GM19438 (cell line): ENCODE data around the gene MRTFA.
A peak's percentile ranks its signal among the peaks of the same experiment; 100 is the strongest.
"Not testable (repeated sequence)": the region's sequence is repeated elsewhere in the genome, so short reads cannot be mapped to it uniquely, and the experiment has no call there.

ENCODE experiments used
- ATAC-seq: cut with Tn5 transposase; IDR thresholded peaks from one replicate; pipeline ENCODE4 v1.9.1; 2021; ENCODE audit warnings: low read depth; ENCODE audit not compliant: unreplicated experiment

Gene MRTFA

DNA sequence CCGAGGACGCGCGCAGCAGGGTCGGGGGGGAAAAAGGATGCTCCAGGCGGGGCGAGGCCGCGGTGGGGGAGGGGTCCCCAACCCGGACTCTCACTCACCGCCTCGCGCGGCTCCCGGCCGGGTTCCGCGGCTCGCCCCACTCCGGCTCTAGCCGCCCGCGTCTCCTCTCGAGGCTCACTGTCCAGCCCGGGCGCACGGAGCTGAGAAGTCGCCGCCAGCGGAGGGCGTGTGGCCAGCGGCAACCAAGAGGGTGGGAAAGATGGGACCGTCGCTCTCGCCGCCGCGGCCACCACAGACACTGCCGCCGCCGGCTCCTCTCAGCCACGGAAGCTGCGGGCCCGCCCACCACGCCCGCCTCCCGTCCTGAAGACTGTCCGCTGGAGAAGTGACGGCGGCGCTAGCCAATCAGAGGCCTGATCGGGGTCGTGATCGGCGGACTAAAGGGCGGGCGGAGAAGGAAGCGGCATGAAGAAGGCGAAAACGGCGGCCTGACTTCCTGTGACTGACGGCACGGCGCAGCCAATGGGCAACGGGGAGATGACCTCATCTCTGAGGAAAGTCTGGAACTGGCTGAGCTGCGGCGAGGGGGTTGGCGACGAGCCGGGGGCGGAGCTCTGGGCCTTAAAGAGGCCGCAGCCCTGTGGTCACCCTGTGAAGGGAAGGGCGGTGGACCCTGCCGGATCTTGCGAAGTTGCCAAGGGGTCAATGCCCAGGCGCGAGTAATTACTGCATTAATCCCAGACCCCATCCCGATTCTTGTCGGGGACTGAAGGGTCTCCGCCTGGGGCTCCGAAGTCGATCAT is at the start of gene MRTFA:
Gene MRTFA, minus strand, starts transcription at position 340 of the 803 bp plus-strand sequence.
- peak; percentile 96 for ATAC-seq

DNA sequence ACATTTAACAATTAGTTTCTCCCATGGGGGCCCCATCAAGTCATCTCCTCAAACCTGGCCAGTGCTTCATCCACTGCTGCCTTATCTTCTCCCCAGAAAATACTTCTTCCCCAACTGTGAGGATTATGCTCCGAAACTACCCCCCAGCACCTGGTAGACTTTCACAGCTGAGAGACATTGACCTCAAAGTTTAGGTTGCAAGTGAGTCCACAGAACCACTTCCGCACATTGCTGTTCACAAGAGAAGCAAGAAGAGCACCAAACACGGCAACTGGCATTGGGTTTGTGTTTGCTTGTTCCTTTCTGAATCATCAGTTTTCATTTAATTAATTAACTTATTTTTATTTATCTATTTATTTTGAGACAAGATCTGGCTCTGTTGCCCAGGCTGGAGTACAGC is 48.9 kb upstream of the MRTFA start:
- ATAC-seq: no peak

DNA sequence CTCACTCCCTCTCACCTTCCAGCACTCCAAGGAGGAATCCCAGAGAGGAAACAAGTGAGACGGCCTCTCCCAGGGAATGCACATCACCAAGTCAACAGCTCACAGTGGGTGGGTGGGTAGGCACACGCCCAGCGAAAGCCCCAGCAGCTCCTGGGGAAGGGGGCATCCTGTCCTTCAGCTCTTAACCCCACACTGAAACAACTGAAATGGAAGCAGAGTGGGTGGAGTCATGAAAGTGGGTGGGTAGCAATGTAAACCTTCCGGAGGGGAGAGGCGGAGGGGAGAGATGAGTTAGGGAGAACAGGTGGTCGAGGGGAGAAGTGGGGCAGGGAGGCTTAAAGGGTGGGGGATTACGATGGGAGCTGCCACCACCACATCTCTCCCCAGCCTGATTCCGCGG is 48.2 kb upstream of the MRTFA start:
- no peak for ATAC-seq

DNA sequence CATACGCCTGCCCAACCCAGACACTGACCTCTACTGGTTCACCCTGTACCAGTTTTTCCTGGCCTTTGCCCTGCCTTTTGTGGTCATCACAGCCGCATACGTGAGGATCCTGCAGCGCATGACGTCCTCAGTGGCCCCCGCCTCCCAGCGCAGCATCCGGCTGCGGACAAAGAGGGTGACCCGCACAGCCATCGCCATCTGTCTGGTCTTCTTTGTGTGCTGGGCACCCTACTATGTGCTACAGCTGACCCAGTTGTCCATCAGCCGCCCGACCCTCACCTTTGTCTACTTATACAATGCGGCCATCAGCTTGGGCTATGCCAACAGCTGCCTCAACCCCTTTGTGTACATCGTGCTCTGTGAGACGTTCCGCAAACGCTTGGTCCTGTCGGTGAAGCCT is 44.9 kb upstream of the MRTFA start:
- ATAC-seq: no peak

DNA sequence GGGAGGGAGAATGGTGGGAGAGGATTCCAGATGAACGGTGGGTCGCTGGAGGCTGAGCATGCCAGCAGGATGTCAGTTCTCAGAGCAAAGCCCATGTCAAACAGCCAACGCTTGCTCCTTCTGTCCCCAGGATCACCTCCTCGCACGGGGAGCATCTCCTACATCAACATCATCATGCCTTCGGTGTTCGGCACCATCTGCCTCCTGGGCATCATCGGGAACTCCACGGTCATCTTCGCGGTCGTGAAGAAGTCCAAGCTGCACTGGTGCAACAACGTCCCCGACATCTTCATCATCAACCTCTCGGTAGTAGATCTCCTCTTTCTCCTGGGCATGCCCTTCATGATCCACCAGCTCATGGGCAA is 44.3 kb upstream of the MRTFA start:
- no peak for ATAC-seq

DNA sequence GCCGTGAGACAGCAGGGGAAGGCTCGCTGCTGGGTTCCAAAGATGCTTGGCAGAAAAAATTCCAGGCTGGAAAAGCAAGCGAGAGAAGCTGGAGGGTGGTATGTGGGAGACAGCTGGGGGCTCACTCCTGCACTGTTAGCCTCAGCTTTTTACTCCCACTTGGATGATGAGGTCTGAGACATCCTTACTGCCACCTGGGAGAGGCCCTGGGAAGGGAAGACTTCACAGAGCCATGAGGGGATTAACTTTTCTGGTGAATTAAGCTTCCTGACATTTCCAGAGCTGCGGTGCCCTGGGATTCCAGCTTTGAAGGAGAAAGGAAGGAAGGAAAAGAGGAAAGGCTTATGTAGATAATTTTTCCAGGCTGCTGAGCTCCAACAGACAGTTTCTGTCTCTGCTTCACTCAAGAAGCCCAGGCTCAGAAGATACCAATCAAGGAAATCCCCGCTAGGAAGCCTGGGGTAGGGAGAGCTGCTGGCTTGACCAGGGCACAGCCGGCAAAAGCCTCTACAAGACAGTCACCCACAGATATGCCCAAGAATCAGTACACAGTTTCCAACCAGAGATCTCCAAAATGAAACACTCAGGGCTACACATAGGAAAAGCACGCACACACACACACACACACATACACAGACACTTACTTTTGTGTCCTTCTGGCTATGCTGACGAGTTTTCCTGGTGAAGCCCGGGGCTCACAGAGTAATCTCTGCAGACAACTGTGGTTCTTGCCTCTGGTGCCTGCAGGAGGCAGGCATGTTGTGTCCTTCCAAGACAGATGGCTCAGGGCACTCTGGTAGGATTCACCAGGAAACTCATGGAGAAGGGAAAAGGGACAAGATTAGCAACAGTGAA is 43.7 kb upstream of the MRTFA start:
- ATAC-seq: no peak

DNA sequence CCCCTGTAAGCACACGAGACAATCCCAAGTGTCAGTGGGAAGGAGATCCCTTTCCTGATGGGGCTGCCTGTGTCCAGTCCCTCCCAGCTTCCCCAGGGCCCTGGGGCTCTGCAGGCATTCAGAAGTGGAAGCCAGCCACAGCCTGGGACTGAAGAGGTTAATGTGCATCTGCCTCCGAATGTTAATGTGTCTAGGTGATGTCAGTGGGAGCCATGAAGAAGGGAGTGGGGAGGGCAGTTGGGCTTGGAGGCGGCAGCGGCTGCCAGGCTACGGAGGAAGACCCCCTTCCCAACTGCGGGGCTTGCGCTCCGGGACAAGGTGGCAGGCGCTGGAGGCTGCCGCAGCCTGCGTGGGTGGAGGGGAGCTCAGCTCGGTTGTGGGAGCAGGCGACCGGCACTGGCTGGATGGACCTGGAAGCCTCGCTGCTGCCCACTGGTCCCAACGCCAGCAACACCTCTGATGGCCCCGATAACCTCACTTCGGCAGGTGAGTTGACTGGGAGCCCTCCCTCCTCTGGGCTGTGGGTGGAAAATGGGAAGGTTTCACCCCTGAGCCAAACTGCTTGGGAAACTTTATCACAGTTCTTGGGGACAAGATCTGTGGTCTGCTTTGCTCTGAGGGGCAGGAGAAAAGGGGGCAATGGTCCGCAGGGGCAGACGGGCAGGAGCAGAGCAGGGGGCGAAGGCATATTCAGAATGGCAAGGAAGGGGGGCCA is 42.9 kb upstream of the MRTFA start, which contains the start of gene MCHR1:
Gene MCHR1, plus strand, starts transcription at position 236 of the 715 bp plus-strand sequence. Its CDS starts 169 bp downstream, at position 405.
- ATAC-seq: no peak

DNA sequence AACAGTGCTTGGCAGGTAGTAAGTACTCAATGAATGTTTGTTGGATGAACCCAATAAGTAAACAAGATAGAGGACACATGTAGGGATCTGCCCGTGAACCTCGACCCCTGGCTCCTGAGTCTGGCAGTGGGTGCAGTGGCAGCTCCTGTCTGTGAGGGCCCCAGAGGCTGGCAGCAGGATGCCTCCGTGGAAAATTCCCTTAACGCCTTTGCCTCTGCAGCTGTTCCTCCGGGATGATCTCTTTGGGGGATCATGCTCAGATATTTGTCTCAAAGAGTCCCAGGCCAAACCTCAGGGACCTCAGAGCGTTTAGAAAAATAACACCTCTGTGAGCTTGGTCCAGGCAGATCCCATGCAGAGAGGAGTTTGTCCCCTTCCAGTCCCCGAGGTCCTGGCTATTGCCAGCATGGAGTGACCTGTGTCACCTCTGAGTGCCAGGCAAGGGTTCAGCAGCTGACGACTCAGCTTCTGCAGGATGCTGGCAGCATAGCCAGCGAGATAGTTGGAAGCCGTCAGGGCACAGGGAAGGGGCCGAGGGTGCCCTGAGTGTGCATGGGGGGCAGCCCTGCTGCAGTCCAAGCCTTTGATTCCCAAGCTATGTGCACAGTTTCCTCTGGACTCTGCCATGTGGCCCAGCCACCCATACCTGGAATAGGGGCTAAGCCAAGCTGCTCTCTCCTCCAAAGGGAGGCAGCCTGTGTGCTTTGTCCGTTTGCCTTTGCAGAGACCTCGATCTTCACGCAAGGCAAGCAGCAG is 42.2 kb upstream of the MRTFA start:
- ATAC-seq: no peak

DNA sequence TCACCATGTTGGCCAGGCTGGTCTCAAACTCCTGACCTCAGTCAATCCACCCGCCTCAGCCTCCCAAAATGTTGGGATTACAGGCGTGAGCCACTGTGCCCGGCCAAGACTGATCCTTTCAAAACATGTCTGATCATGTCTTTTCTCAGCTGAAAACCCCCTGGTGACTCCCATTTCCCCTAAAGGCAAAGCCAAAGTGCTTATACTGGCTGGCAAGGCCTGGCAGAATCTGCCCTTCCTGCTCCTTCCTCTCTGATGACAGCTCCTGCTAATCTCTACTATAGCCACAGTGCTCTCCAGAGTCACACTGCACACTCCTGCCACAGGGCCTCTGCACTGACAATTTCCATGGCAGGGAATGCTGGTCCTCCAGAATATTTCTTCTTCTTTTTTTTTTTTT is 40.1 kb upstream of the MRTFA start:
- no peak for ATAC-seq

DNA sequence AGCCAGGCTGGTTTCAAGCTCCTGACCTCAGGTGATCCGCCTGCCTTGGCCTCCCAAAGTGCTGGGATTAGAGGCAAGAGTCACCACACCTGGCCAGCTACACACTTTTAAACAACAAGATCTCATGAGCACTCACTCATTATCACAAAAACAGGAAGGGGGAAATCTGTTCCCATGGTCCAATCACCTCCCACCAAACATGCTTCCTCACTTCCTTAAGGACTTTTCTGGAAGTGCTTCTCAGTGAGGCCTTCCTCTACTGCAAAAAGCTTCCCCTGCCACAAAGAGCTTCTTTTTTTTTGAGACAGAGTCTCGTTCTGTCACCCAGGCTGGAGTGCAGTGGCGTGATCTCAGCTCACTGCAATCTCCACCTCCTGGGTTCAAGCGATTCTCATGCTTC is 39.6 kb upstream of the MRTFA start:
- not testable (repeated sequence) for ATAC-seq

DNA sequence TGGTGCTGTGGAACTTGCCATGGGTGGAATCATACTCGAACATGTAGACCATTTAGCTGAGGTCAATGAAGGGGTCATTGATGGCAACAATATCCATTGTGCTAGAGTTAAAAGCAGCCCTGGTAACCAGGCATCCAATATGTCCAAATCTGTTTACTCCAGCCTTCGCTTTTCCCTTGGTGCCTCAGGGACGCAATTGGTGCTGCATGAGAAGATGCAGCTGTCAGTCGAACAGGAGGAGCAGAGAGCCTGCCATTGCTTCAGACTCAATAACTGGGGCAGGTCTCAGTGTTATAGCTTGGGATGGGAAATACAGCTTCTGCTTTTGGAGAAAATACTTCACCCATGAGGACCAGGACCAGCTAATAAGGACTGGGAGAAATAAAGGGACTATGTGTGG is 37.8 kb upstream of the MRTFA start:
- ATAC-seq: no peak

DNA sequence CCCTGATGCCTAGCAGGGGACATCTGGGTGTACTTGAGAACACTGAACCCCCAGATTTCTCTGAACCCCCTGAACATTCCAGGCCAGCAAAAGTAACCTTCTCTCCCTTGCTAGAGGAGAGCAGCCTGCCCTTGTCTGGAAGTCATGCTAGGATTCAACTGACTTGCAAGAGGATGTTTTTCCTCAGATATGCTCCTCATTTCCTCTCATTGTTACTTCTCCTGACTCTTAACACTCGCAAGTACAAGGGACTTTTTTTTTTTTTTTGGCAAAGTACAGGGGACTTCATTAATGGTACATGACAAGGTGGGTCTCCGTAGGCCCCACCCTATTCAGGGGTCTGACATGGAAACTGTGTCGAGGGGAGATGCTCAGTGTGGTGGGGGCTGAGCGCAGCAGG is 36.5 kb upstream of the MRTFA start:
- no peak for ATAC-seq

DNA sequence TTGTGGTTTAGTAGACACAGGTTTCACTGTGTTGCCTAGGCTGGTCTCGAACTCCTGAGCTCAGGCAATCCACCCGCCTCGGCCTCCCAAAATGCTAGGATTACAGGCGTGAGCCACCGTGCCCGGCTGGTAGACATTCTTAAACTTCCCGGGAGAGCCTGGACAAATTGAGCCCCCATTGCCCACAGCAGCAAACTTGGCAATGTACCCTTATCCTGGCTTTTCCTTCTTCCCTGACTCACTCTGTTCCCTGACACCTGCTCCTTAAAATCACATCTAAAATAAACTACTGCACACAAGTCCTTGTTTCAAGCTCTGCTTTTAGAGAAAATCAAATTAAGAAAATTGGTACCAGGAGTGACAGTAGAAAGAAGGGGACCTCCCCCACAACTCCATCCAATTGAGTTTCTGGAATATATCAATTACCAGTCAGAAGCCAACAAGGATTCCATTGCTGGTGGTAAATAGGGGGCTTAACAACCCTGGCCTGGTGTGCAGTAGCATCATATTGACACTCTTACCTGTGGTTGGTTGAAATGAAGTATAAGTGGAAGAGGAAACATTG is 35.4 kb upstream of the MRTFA start:
- no peak for ATAC-seq

DNA sequence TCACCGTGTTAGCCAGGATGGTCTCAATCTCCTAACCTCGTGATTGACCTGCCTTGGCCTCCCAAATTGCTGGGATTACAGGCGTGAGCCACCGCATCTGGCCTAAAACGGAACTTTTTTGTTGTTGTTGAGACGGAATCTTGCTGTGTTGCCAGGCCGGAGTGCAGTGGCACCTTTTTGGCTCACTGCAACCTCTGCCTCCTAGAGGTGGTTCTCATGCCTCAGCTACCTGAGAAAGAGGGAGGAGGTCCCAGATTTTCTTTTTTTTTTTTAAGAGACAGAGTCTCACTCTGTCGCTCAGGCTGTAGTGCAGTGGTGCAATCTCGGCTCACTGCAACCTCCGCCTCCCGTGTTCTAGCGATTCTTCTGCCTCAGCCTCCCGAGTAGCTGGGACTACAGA is 34.9 kb upstream of the MRTFA start:
- ATAC-seq: no peak

DNA sequence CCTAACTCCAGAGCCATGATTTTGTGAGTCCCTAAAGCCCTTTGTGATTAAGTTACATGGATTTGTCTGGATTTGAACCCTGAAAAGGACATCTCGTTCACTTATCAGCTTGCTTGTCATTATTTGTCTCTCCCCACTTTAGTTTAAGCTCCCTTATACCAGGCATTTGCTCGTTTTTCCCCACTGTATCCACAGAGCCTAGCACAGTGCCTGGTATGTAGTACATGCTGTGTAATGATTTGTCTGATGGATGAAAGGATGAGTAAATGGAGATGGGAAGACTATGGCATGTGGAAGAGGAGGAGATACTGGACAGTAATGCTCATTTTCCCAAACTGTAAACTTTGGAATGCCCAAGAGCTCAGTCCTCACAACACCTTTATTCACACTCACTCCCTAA is 33.5 kb upstream of the MRTFA start:
- no peak for ATAC-seq

DNA sequence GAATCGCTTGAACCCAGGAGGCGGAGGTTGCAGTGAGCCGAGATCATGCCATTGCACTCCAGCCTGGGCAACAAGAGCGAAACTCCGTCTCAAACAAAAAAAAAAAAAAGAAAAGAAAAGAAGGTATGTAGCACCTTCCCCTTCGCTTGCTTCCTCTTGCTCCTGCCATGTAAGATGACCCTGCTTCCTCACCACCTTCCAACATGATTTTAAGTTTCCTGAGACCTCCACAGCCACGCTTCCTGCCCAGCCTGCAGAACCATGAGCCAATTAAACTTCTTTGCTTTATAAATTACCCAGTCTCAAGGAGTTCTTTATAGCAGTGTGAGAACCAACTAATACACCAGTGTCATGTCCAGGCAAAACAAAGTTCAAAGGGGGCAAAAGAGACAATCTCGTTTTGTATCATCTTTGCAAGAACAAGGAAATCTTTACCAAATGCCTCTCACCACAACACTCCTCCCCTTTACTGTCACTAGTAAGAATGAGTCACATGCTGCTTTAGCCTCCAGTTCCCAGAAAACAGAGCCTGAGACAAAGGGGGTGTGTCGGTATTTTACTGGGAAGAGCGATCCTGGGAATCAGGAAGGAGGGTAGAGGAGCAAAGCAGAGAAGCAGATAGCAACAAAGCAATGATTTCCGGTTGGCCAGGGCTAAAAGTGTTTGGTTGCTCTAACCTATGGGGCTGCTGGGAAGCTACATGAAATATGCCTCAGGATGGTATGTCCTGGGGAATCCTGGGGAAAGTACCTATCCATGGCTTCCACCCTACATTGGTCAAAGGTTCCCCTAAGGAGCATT is 32.3 kb upstream of the MRTFA start:
- ATAC-seq: no peak

DNA sequence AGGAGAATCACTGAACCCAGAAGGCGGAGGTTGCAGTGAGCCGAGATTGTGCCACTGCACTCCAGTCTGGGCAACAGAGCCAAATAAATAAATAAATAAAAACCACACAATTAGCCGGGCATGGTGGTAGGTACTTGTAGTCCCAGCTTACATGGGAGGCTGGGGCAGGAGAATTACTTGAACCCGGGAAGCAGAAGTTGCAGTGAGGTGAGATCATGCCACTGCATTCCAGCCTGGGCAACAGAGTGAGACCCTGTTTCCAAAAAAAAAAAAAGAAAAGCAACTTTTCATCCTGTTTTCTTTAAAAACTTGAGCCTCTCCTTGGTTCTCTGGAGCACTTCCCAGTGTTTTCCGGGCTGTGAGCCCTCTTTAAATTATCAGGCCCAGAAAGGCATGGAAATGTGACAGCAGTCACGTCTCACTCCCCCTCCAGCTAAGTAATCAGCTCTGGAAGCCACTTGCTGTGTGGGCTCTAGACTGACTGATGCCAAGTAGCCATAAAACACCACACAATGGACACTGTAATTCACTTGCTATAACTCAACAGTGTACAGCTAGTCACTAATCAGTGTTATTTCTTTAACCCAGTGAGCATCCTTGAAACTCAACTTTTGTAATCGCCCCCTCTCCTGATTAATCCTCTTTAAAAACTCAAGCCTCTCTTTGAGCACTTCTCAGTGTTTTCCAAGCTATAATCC is 29.8 kb upstream of the MRTFA start:
- no peak for ATAC-seq

DNA sequence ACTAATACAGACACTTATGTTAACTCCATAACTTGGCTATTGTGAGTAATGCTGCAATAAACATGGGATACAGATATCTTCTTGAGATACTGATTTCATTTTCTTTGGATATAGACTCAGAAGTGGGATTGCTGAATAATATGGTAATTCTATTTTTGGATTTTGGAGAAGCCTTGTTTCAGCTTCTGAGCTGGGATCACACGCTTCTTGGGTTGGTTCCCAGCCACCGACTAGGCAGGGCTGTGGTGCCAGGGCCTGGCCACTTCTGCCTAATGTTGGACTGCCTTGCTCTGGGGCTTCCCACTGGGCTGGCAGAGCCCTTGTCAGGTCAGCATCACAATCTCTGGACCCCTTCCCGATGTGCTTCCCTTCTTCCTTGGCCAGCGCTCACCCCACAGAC is 28.8 kb upstream of the MRTFA start:
- ATAC-seq: no peak

DNA sequence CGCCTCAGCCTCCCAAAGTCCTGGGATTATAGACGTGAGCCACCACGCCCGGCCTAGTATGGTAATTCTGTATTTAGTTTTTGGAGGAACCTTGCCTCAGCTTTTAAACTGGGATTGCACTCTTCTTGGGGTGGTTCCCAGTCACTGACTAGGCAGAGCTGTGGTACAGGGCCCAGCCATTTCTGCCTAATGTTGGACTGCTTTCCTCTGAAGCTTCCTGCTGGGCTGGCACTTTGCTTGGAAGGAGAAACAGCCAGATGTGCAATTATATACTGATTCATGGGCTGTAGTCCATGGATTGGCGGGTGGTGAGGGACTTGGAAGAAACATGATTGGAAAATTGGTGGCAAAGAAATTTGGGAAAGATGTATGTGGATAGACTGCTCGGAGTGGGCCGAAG is 25.2 kb upstream of the MRTFA start:
- no peak for ATAC-seq
